HL-60 (cell line): Measurements from ENCODE around the gene ITGA5.

Source experiments
- DNase-seq, 2 experiments: peaks; one replicate each; pipeline ENCODE4 v3.0.0-alpha.2; 2010 to 2020; ENCODE audit warnings: low read depth in 1 of 2, low spot score in 1 of 2
- H3K27ac ChIP-seq: fragments of 250-450 bp; sonication (Bioruptor Pico); replicated peaks from 2 replicates; pipeline ENCODE4 v1.5.1; 2020; ENCODE audit warnings: mild to moderate bottlenecking, moderate library complexity
- H3K27me3 ChIP-seq: fragments of 250-450 bp; sonication (Bioruptor Pico); 2 replicates; pipeline ENCODE4 v1.5.1; 2021; ENCODE audit warnings: mild to moderate bottlenecking, moderate library complexity; ENCODE audit not compliant: insufficient read depth, poor library complexity, severe bottlenecking
- H3K4me3 ChIP-seq: replicated peaks from 2 replicates; pipeline ENCODE4 v1.5.1; 2011; ENCODE audit warnings: mild to moderate bottlenecking, control low read depth, low read length; ENCODE audit not compliant: insufficient read depth
- CTCF ChIP-seq: IDR thresholded peaks from one replicate; pipeline ENCODE4 v1.5.1; 2011; ENCODE audit warnings: low read length, control low read depth, inconsistent platforms; ENCODE audit not compliant: insufficient read depth
- GABPA ChIP-seq: IDR thresholded peaks from 2 replicates; pipeline ENCODE4 v1.6.1; 2012; ENCODE audit warnings: low read depth
- POLR2AphosphoS5 ChIP-seq: IDR thresholded peaks from 2 replicates; pipeline ENCODE4 v1.6.1; 2012; ENCODE audit warnings: low read depth
- REST ChIP-seq: IDR thresholded peaks from 2 replicates; pipeline ENCODE4 v1.6.1; 2012; ENCODE audit warnings: low read depth; ENCODE audit not compliant: insufficient replicate concordance
- SPI1 ChIP-seq: IDR thresholded peaks from 2 replicates; pipeline ENCODE4 v1.6.1; 2012; ENCODE audit warnings: low read depth, mild to moderate bottlenecking, borderline replicate concordance

Gene ITGA5

GRCh38 chr12:54389134-54389508 is 29.9 kb downstream of the ITGA5 start:
- Histone ChIP-seq H3K27ac (no peak overlapping the region), H3K27me3 (no peaks in the 10 kb centered on the region), H3K4me3 (no peak overlapping the region)
- DNase-seq: no peak
- TF ChIP-seq CTCF (no peak), GABPA (no peak), POLR2AphosphoS5 (no peak), REST (no peak), SPI1 (no peak)

DNA sequence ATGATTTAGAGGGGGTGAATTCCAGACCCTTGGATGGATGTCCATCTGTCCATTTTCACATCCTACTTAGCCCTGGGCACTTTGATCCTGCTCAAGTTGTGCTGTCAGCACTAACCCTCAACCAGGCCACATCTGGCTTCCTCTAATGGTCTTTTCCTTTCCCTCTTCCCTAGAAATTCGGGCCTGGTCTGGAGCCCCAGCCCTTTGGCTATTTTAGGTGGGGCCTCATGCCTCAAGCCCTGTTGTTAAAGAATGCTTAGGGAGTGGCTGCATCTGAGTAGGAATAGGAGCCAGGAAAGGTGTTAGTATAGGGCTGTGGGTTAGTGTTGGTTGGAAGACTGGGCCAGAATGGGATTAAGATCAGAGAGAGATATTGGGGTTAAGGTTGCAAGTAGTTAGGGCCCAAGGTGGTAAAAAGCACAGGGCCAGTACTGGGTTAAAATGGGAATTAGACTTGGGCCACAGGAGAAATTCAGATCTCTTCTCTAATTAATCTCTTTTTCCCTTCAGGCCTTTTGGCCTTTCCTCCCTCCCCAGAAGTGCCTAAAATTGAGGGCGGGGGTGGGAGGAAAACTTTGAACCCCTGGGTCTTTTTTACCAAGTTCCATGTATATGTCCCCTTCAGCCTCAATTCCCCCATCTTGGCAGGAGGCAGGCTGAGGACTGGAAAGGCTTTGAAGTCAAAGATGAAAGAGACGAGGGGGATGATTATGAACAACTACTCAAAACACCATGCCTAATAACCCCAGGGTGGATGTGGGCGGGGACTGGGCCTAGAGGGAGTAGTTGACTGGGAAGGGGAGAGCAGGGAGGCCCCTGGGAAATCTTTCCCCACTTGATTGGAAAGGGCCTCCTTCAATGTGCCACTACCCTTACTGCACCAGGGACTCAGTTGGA is 30.6 kb downstream of the ITGA5 start:
- no peak overlapping the region for H3K27ac ChIP-seq
- no peak for DNase-seq
- TF ChIP-seq REST (no peak), SPI1 (no peak), GABPA (no peak), CTCF (no peak), POLR2AphosphoS5 (no peak)
- H3K4me3 ChIP-seq: no peak overlapping the region
- H3K27me3 ChIP-seq: no peaks in the 10 kb centered on the region

GRCh38 chr12:54387114-54387467 is 32.0 kb downstream of the ITGA5 start:
- H3K27me3 ChIP-seq: no peaks in the 10 kb centered on the region
- no peak for DNase-seq
- TF ChIP-seq SPI1 (no peak), CTCF (no peak), GABPA (no peak), POLR2AphosphoS5 (no peak), REST (no peak)
- H3K27ac ChIP-seq: no peak overlapping the region
- H3K4me3 ChIP-seq: no peak overlapping the region
